ENCODE results near the gene DDX21. TPM values are rescaled to one million over a fixed set of nuclear protein-coding genes. Genes with fewer than 3 reads are reported as not detected.
A peak's percentile ranks its signal among the peaks of the same experiment; 100 is the strongest.

The DDX21 gene
- total and polyA plus RNA-seq, 9 of the 15 experiments (the other 6 are each of a cell fraction or from before 2014, with no cell fraction given), result 143 to 365 (median 281) TPM

DNA sequence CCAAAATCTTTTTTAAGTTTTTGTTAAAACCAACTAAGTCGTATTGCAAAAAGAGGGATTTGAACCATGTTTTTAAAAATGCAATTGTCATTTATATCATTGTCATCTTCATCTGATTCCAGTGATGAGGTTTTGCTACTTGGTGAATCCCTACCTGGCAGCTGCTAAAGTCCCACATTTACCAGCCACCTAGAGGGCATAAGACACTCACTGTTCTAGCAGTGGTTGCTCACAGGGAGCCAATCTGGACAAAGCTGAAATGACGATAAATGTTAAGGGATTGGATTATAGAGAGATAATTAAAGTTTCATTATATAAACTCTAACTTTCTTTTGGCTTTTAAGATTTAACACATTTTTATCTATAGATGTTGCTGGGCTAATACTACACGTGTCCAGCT is 51.3 kb downstream of the DDX21 start (continued):
- TF ChIP-seq, protein P1, sequence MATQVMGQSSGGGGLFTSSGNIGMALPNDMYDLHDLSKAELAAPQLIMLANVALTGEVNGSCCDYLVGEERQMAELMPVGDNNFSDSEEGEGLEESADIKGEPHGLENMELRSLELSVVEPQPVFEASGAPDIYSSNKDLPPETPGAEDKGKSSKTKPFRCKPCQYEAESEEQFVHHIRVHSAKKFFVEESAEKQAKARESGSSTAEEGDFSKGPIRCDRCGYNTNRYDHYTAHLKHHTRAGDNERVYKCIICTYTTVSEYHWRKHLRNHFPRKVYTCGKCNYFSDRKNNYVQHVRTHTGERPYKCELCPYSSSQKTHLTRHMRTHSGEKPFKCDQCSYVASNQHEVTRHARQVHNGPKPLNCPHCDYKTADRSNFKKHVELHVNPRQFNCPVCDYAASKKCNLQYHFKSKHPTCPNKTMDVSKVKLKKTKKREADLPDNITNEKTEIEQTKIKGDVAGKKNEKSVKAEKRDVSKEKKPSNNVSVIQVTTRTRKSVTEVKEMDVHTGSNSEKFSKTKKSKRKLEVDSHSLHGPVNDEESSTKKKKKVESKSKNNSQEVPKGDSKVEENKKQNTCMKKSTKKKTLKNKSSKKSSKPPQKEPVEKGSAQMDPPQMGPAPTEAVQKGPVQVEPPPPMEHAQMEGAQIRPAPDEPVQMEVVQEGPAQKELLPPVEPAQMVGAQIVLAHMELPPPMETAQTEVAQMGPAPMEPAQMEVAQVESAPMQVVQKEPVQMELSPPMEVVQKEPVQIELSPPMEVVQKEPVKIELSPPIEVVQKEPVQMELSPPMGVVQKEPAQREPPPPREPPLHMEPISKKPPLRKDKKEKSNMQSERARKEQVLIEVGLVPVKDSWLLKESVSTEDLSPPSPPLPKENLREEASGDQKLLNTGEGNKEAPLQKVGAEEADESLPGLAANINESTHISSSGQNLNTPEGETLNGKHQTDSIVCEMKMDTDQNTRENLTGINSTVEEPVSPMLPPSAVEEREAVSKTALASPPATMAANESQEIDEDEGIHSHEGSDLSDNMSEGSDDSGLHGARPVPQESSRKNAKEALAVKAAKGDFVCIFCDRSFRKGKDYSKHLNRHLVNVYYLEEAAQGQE (IDR thresholded peaks at IDR 0.05; ENCODE audit: borderline replicate concordance), result peak; percentile 30; the same call in 1 of the 2 replicates
- TF ChIP-seq, protein P1 (CRISPR knock-in tag; IDR thresholded peaks at IDR 0.05; ENCODE audit: low read depth), result no peak
- TF ChIP-seq, protein P2, sequence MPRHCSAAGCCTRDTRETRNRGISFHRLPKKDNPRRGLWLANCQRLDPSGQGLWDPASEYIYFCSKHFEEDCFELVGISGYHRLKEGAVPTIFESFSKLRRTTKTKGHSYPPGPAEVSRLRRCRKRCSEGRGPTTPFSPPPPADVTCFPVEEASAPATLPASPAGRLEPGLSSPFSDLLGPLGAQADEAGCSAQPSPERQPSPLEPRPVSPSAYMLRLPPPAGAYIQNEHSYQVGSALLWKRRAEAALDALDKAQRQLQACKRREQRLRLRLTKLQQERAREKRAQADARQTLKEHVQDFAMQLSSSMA (CRISPR knock-in tag; IDR thresholded peaks at IDR 0.05), result no peak

Measured in K562 (cell line).